ENCODE data around the gene IER3.
"Not testable (repeated sequence)": the region's sequence is repeated elsewhere in the genome, so short reads cannot be mapped to it uniquely, and the experiment has no call there.

Gene IER3

DNA sequence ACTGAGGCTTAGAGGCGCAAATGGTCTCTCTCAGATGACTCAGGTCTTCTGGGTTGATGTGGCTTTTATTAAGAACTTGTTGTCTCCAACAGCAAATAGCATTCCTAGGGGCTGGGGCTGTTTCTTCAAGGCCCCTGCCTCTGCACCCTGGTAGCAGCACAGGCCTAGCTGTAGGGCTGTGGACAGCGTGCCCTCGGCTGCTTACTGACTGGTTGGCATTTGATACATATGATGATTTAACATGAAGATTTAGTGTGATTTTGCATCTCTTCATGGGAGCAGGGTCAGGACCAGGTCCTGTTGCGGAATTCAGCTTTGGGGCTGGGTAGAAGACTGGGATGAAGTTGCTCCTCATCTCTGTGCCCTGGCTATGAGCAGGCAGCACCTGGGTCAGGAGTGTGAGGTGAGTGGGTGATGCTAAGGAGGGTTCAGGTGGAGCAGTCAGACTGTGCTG, 24.3 kb upstream of the IER3 start:
- DNase-seq (ENCODE audit: low spot score), result no peak

DNA sequence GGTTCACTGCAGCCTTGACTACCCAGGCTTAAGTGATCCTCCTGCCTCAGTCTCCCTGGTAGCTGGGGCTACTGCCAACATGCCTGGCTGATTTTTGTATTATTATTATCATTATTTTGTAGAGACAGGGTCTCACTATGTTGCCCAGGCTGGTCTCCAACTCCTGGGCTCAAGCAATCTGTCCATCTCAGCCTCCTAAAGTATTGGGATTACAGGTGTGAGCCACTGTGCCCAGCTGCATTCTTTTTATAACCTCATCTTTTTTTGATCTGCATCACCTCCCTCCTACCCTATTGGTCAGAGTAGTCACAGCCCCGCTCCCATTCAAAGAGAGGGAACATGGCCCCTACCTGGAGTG, 23.6 kb upstream of the IER3 start:
- no peak for DNase-seq (ENCODE audit: low spot score)

DNA sequence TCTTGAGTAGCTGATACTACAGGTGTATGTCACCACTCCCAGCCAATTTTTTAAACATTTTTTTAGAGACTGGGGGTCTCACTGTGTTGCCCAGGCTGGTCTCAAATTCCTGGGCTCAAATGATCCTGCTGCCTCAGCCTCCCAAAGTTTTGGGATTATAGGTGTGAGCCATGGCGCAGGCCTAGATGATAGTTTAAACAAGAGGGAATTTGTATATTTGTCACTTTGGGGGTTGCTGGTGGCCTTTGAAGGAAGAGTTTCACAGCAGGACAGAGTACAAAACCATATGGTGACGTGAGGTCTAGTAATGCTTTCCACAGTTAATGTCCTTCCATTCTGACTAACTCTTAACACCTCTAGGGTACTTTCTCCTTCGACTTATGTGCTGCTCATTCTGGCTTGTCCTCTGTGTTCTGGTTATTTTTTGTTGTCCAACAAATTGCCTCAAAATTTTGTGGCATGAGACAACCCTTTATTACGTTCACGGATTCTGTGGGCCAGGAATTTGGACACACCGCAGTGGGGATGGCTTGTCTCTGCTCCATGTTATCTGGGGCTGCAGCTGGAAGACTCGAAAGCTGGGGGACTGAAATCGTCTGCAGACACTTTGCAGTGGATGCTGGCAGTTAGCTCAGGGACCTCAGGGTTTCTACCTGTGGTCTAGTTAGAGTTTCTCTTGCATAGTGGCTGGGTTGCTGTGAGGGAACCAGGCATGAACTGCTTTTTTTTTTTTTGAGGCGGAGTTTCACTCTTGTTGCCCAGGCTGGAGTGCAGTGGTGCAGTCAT, 23.0 kb upstream of the IER3 start:
- DNase-seq (ENCODE audit: low spot score), result no peak

DNA sequence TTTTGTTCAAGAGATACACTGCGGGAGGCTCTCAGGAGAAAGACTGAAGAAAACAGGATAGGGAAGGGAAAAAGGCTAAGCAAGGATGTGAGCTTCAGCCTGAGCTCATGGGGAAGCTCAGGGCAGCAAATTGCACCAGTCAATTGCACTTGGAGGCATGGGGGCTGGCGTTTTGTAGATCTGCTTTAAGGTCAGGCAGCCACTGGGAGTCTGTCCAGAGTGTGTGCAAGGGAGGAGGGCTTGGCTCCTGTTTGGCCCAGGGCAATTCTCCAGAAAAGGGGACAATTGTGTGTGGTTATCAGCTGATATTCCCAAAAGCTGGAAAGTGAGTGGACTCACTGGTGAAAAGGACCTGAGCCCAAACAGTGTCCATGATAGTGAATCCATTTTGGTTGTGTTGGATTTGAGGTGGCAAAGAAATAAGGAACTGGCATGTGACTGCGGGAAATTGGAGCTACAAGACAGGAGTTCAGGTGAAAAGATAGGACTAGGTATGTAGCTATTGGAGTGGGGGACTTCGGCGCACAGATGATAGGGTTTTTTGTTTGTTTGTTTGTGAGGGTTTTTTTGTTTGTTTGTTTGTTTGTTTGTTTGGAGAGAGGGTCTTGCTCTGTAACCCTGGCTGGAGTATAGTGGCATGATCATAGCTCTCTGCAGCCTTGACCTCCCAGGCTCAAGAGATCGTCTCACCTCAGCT, 22.3 kb upstream of the IER3 start:
- DNase-seq (ENCODE audit: low spot score), result no peak

DNA sequence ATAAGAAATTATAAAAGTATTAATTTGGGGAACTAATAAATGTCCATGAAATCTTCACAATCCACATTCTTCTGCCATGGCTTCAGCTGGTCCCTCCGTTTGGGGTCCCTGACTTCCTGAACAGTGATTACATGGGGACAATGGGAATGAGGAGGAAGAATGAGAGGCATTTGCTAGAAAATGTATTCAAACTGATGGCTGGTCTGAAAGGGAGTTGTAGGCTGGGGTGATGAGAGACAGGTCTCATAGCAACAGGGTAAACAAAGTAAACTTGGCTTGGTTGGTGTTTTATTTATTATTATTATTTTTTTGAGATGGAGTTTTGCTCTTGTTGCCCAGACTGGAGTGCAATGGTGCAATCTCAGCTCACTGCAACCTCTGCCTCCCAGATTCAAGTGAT, 21.1 kb upstream of the IER3 start:
- not testable (repeated sequence) for DNase-seq (ENCODE audit: low spot score)

DNA sequence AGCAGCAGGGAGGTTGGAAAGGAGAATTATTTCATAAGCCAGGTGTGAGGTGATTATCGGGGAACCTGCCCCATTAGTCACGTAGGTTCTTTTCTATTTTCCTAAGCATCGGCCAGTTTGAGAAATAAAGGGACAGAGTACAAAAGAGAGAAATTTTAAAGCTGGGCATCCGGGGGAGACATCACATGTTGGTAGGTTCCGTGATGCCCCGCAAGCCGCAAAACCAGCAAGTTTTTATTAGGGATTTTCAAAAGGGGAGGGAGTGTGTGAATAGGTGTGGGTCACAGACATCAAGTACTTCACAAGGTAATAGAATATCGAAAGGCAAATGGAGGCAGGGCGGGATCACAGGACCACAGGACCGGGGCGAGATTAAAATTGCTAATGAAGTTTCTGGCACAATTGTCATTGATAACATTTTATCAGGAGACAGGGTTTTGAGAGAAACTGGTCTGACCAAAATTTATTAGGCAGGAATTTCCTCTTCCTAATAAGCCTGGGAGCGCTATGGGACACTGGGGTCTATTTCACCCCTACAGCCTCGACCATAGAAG, 20.2 kb upstream of the IER3 start:
- DNase-seq (ENCODE audit: low spot score), result not testable (repeated sequence)

DNA sequence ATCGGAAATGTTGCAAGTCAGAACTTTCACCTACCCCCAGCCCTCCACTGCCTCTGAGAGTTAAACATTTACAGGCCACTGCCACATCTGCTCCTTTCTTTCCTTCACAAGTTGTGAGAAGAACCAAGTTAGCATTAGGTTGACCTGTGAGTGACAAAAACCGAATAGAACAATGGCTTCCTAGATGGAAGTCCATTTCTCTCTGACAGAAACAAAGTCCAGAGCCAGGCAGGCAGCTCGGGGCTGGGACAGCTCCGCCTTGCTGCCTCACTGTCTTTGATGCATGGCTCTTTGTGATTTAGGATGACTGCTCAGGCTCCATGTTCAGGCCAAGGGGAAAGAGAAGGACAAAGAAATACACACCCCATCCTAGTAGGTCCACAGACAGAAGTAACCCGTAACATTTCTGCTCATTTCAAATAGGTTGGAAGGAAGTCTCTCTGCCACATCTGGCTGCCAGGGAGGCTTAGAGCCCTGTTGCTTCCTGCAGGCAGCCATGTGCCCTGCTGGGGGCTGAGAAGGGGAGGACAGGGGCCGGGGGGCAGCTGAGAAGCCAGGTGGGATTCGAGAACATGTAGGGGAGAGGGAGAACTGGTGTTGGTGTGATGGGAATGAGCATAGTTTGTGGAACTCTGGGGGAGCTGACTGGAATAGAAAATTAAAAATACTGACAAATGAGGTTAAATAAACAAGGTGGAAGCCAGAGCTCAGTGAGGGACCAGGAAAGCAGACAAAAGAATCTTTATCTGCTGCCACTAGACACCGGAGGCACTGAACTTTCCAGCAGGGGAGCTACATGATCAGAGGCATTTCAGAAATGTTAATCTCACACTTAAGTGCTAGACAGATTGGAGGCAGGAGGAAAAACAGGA, 19.5 kb upstream of the IER3 start:
- peak; percentile 23 for DNase-seq (ENCODE audit: low spot score)

DNA sequence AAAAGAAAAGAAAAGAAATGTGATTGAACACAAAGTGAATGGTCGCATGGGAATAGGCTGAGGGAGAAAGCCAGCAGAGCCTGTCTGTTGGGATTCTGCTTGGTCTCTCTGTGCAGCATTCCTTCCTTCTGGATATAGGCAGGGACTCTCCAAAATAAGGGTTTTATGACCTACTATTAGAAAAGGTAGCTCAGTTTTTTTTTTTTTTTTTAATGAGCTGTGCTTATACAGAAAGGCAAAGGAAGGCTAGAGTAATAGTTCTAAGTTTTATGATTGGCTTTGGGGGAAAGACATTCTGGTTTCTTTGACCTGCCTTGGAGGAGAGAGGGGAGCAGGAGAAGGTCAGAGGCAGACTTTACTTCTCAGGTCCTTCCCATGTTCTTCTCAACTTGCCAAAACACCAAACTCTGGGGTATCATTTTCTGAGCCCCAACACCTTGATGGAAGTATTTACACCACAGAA, 18.8 kb upstream of the IER3 start:
- no peak for DNase-seq (ENCODE audit: low spot score)

DNA sequence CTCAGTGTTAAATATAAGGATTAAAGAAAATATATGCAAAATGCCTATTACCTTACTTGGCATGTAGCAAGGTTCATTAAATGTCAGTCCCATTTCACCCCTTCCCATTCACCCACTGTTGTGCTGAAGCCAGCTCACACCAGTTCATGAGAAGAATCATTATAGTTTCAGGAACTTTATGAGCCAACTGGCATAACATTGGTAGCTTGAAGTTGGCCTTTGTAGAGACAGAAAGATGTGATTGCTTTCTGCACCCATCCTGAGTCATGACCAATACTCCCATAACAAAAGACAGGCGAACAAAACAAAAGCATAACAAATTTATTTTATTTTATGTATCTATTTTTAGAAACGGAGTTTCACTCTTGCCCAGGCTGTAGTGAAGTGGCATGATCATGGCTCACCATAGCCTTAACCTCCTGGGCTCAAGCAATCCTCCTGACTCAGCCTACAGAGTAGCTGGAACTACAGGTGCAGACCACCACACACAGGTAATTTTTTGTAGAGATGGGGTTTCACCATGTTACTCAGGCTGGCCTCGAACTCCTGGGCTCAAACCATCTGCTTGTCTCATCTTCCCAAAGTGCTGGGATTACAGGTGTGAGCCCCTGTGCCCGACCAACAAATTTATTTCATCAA, 17.6 kb upstream of the IER3 start:
- DNase-seq (ENCODE audit: low spot score), result no peak

DNA sequence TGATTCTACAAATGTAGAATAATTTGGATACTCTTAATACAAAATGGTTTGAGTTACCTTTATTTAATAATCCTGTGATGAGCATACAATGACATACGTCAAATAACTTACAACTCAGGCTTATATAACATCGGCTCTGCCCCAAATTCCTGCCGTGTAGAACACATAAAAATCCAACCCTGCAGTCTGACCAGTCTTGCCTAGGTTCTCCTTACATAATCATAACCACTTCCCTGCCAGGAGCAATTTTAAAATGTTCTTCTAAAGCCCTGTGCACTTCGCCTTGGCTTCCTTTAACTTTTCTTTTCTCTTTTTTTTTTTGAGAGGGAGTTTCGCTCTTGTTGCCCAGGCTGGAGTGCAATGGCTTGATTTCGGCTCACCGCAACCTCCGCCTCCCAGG, 16.2 kb upstream of the IER3 start:
- no peak for DNase-seq (ENCODE audit: low spot score)

DNA sequence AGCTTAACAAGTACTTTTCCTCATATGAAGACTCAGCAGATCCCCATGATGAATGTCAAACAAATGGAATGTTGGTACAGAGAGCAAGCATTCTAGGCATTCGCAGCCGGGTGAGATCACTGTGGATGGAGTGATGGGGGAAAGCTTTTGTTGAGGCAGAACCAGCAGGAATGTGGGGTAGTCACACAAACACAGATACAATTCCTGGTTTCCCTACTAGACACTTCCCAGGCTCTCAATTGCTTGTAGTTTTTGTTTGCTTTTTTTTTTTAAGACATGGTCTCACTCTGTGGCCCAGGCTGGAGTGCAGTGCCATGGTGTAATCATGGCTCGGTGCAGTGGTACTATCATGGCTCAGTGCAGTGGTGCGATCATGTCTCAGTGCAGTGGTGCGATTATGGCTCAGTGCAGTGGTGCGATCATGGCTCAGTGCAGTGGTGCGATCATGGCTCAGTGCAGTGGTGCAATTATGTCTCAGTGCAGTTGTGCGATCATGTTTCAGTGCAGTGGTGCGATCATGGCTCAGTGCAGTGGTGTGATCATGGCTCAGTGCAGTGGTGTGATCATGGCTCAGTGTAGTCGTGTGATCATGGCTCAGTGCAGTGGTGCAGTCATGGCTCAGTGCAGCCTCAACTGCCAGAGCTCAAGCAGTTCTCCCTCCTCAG, 15.4 kb upstream of the IER3 start:
- DNase-seq (ENCODE audit: low spot score), result peak; percentile 85

DNA sequence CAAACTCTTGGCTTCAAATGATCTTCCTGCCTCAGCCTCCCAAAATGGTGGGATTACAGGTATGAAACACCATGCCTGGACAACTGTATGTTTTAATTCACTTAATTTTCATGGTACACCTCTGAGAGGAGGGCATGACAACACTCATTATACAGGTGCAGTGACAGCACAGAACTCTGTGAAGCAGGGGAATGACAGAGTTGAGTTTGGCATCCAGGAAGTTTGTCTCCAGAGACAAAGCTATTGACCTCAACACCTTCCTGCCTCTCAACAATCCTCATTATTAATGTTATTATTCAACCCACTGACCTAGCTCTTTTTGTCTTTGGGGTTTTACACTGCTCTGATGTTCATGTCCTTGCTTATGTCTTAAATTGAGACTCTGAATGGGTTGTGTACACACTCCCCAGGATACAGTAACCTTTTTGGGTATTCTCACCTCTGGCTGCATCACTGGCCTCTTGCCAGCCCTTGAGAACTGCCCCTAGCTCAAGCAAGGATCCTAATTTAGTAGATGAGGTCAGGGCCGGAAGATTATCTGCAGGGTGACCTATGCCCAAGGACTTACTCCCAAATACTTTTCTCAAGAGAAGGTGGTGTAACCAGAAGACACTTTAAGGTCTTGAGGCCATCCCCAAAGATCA, 13.0 kb upstream of the IER3 start:
- no peak for DNase-seq (ENCODE audit: low spot score)

DNA sequence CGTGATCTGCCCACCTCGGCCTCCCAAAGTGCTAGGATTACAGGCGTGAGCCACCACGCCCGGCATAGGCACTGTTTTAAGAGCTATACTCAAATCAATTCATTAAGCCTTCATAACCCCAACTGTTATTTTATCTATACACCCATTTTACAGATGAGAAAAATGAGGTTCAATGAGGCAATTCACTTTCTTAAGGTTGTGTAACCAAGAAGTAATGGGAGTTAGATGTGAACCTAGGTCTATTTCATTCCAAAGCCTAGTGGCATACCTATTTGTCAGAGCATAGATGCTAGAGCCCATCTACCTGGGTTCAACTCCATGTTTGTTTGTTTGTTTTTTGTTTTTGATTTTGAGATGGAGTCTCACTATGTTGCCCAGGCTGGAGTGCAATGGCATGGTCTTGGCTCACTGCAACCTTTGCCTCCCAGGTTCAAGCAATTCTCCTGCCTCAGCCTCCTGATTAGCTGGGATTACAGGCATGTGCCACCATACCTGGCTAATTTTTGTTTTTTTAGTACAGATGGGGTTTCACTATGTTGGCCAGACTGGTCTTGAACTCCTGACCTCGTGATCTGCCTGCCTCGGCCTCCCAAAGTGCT, 12.2 kb upstream of the IER3 start:
- DNase-seq (ENCODE audit: low spot score), result not testable (repeated sequence)

DNA sequence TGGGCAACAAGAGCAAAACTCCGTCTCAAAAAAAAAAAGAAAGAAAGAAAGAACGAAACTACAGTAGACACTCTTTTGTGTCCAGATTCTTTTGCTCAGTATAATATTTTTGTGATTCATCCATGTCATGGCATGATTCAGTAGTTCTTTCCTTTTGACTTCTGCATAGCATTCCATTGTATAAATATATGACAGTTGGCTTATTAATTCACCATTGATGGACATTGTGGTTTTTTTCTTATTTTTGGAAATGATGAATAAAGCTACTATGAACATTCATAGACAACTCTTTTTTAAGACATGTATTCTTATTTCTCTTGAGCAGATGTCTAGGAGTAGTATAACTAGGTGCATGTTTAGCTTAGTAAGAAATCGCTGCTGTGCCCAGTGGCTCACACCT, 10.3 kb upstream of the IER3 start:
- DNase-seq (ENCODE audit: low spot score), result no peak

DNA sequence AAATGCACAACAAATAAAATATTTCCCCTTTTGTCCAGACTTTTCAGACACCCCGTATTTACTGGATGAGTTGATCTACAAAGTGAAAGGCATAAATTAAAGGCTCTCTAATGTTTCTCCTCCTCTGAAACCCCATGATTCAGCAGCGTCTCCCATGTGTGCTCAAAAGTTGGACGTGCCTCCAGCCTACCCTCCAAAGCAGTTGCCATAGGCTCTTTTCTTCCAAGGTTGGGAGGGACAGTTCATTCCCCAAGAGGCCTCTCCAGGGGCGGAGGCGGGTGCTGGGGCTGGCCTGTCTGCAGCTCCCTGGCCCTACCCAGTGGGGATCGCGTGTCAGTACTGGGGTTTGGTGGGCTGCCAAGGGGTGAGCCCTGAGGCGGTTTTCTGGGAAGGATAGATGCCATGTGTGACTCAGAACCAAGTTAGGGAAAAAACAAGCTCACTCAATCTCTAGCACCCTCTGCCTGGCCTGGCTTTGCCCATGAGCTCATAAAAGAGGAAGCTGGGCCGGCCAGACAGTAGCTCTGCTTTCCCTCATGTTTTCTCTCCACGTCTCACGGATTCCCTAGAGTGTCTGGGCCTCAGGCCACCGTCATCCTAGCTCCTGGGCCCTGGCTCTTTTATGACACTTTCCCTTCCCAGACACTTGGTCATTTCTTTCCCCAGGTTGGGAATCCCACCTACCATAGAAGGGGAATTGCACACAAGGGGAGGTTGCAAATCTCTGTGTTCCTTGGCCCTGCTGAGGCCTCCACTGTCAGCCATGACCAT, 8.0 kb upstream of the IER3 start:
- peak; percentile 90 for DNase-seq (ENCODE audit: low spot score)

DNA sequence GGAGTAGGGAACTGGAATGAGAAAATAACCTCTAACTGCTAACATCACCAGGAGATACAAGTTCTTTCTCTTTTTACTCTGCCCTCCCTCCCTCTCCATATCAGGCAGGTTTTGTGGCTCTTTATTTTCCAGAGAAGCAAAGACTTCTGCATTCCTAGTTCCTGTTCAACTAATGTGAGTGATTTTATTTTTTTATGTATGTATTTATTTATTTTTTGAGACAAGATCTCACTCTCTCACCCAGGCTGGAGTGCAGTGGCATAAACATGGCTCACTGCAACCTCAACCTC, 6.0 kb upstream of the IER3 start:
- no peak for DNase-seq (ENCODE audit: low spot score)

DNA sequence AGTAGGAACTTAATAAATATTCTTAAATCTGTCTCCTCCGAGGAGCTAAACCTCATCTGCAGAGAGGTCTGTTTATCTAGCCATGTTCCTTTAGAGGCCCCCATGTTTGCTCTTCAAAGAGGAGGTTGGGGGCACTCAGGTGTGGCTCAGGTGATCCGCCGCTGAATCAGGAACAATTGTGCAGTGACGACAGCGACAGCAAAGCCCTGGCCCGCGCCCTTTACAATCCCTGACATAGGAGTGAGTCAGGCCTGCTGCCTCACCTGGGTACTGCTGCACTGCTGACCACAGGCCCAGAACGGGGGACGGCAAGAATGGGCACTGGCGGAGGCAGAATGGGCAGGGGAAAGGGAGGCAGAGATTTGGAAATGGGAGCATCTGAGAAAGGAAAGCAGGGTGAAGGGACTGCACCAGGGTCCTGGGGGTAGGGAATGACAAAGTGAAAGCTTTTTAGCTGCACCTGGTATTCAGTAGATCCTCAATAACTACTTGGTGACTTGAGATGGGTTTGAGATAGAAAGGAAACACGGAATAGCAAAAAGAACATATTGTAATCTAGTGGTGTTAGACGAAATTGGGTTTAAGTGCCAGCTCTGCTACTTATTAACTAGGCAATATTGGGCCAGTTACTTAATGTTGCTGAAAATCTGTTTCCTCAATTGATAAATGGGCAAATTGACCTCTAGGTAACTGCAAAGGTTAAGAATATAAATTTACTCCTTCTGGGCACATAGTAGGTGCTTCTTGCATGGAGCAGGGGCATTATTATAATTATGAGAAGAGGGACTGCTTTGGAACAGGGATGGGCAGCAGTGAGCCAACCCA, 5.4 kb upstream of the IER3 start:
- DNase-seq (ENCODE audit: low spot score), result no peak

DNA sequence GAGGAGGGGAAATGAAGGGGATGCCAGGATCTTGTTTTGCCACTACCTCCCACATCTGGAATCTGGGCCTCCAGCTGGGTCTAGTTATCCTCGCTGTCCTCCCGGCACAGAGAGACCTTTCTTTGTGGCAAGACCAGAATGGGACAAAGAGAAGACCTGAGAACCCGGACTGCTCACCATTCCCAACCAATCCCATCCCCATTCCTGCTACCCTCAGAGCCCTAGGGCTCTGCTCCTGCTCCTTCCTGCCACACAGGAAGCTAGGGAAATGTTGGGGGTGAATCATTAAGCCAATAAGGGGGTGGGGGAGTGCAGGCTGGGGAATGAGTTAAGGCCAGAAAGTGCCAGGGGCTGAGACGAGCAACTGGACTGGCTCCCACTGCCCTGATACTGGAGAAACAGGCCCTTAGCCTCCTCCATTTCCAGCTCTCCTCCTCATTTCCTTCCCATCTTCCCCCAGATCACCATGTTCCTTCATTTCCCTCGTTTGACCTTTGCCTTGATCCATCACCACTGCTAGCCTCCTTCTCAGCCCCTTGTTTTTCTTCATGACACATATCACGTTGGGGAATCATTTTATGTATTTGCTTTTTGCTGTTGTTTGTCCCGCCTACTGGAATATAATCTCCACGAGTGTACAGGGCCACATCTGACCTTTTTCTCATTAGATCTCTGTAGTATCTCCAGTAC, 4.6 kb upstream of the IER3 start:
- DNase-seq (ENCODE audit: low spot score), result no peak

Measured in AG08396 (cell line).